GM23338 (cell line): ENCODE measurements around the gene CCDC137. TPM values are rescaled to one million over a fixed set of nuclear protein-coding genes. Genes with fewer than 3 reads are reported as not detected.

Experiments
- ATAC-seq: fragments of 200-7000 bp; cut with Tn5 transposase; 3 replicates; pipeline ENCODE4 v1.9.1; 2020
- DNase-seq: peaks from one replicate; pipeline ENCODE4 v3.0.0-alpha.2; 2015; ENCODE audit warnings: low spot score
- H2AFZ ChIP-seq: fragments of 200-600 bp; sonication (generic); 2 replicates; pipeline ENCODE4 v1.8.0; 2016; ENCODE audit warnings: antibody characterized with exemption, mild to moderate bottlenecking, moderate library complexity
- H3F3A ChIP-seq: fragments of 200-600 bp; sonication (generic); replicated peaks from 2 replicates; pipeline ENCODE4 v1.8.0; 2017; ENCODE audit warnings: antibody characterized with exemption, mixed run types, low read depth
- H3K27ac ChIP-seq: fragments of 200-600 bp; sonication (generic); 2 replicates; pipeline ENCODE4 v1.6.1; 2016; ENCODE audit warnings: low read depth
- H3K27me3 ChIP-seq: fragments of 200-600 bp; sonication (generic); 2 replicates; pipeline ENCODE4 v1.8.0; 2016; ENCODE audit warnings: mild to moderate bottlenecking, mixed run types, moderate library complexity; ENCODE audit not compliant: insufficient read depth
- H3K36me3 ChIP-seq: fragments of 200-600 bp; sonication (generic); 2 replicates; pipeline ENCODE4 v1.8.0; 2016; ENCODE audit warnings: mild to moderate bottlenecking; ENCODE audit not compliant: insufficient read depth
- H3K4me1 ChIP-seq: fragments of 200-600 bp; sonication (generic); 2 replicates; pipeline ENCODE4 v1.8.0; 2016; ENCODE audit warnings: mild to moderate bottlenecking, moderate library complexity; ENCODE audit not compliant: insufficient read depth
- H3K4me2 ChIP-seq: fragments of 200-600 bp; sonication (generic); 2 replicates; pipeline ENCODE4 v1.7.1; 2017; ENCODE audit warnings: mixed run types
- H3K4me3 ChIP-seq: fragments of 200-600 bp; sonication (generic); 2 replicates; pipeline ENCODE4 v1.6.1; 2016; ENCODE audit warnings: mixed run types
- H3K79me2 ChIP-seq: fragments of 200-600 bp; sonication (generic); replicated peaks from 2 replicates; pipeline ENCODE4 v1.8.0; 2017; ENCODE audit warnings: mild to moderate bottlenecking; ENCODE audit not compliant: insufficient read depth
- H3K9me2 ChIP-seq: fragments of 200-600 bp; sonication (generic); 2 replicates; pipeline ENCODE4 v1.8.0; 2017; ENCODE audit not compliant: insufficient read depth
- H4K20me1 ChIP-seq: fragments of 200-600 bp; sonication (generic); replicated peaks from 2 replicates; pipeline ENCODE4 v1.8.0; 2017; ENCODE audit warnings: mild to moderate bottlenecking; ENCODE audit not compliant: insufficient read depth
- H3K27ac Mint-ChIP-seq: 2 replicates; pipeline ENCODE4 v1.8.0; 2020; ENCODE audit warnings: inconsistent platforms, mild to moderate bottlenecking, moderate library complexity, mixed read lengths
- H3K27me3 Mint-ChIP-seq: 3 replicates; pipeline ENCODE4 v1.8.0; 2022; ENCODE audit warnings: low read depth, mild to moderate bottlenecking, moderate library complexity, mixed read lengths, inconsistent platforms; ENCODE audit not compliant: insufficient read depth, poor library complexity
- H3K36me3 Mint-ChIP-seq: 3 replicates; pipeline ENCODE4 v1.8.0; 2021; ENCODE audit warnings: low read depth, mild to moderate bottlenecking, inconsistent platforms, moderate library complexity, mixed read lengths
- H3K4me1 Mint-ChIP-seq: 3 replicates; pipeline ENCODE4 v1.8.0; 2020; ENCODE audit warnings: mild to moderate bottlenecking, inconsistent platforms, mixed read lengths
- H3K4me3 Mint-ChIP-seq: 3 replicates; pipeline ENCODE4 v1.8.0; 2021; ENCODE audit warnings: moderate library complexity, mild to moderate bottlenecking, inconsistent platforms, mixed read lengths
- H3K9me3 Mint-ChIP-seq: 3 replicates; pipeline ENCODE4 v1.8.0; 2020; ENCODE audit warnings: moderate library complexity, mild to moderate bottlenecking, inconsistent platforms, mixed read lengths
- ETS1 ChIP-seq: IDR thresholded peaks from 2 replicates; pipeline ENCODE4 v1.6.1; 2016; ENCODE audit warnings: antibody characterized with exemption
- EZH2 ChIP-seq: fragments of 200-600 bp; sonication (generic); IDR thresholded peaks from one replicate; pipeline ENCODE4 v1.8.0; 2017; ENCODE audit warnings: antibody characterized with exemption, mild to moderate bottlenecking, low read depth; ENCODE audit not compliant: unreplicated experiment
- EZH2phosphoT487 ChIP-seq: fragments of 200-600 bp; sonication (generic); IDR thresholded peaks from one replicate; pipeline ENCODE4 v1.8.1; 2018; ENCODE audit warnings: antibody characterized with exemption; ENCODE audit not compliant: unreplicated experiment
- JUNB ChIP-seq: IDR thresholded peaks from one replicate; pipeline ENCODE4 v1.6.1; 2016; ENCODE audit warnings: antibody characterized with exemption; ENCODE audit not compliant: unreplicated experiment
- NANOG ChIP-seq: IDR thresholded peaks from 2 replicates; pipeline ENCODE4 v1.6.1; 2016; ENCODE audit warnings: antibody characterized with exemption, borderline replicate concordance
- POLR2AphosphoS5 ChIP-seq: IDR thresholded peaks from 2 replicates; pipeline ENCODE4 v1.6.1; 2016; ENCODE audit warnings: antibody characterized with exemption, low read depth
- STAT1 ChIP-seq: IDR thresholded peaks from one replicate; pipeline ENCODE4 v1.6.1; 2016; ENCODE audit warnings: antibody characterized with exemption; ENCODE audit not compliant: unreplicated experiment
- ZNF114 ChIP-seq: fragments of 250-450 bp; sonication (Bioruptor Pico); IDR thresholded peaks from 2 replicates; pipeline ENCODE4 v1.5.0; 2020; ENCODE audit warnings: mild to moderate bottlenecking, moderate library complexity
- ZNF331 ChIP-seq: fragments of 250-450 bp; sonication (Bioruptor Pico); IDR thresholded peaks from 2 replicates; pipeline ENCODE4 v1.5.0; 2020; ENCODE audit warnings: low read depth, mild to moderate bottlenecking, moderate library complexity
- polyA plus RNA-seq: library from polyadenylated mRNA; unstranded; fragments of >200 nt; fragmentation: Nextera tagmentation; extraction: Ambion mirVana; gene quantifications from 2 replicates; pipeline ENCODE4 v1.2.1, GENCODE V29; 2016
- total RNA-seq: library from RNA; depleted of rRNA; stranded (reverse); fragments of >200 nt; shearing (Covaris generic); gene quantifications from 2 replicates; pipeline ENCODE4 v1.2.3, GENCODE V29; 2014

The CCDC137 gene
- total and polyA plus RNA-seq, 2 experiments from 2014 or later: 26.1 to 73.4 TPM

- H3K4me1 ChIP-seq: peaks cover 15% of the 10 kb centered on the region
- Mint-ChIP-seq H3K9me3 (no peaks in the 10 kb centered on the region), H3K36me3 (peaks cover 37% of the 10 kb centered on the region), H3K4me1 (peaks cover 25% of the 10 kb centered on the region), H3K27me3 (peaks cover 15% of the 10 kb centered on the region), H3K27ac (no peak overlapping the region; the same call in 1 of the 2 replicates), H3K4me3 (no peak overlapping the region)
- peaks cover 12% of the 10 kb centered on the region for H4K20me1 ChIP-seq
- H3K36me3 ChIP-seq: no peaks in the 10 kb centered on the region
- DNase-seq: no peak
- H3F3A ChIP-seq: peaks cover 21% of the 10 kb centered on the region; the same call in 1 of the 2 replicates
- TF ChIP-seq ZNF114 (CRISPR knock-in tag) (no peak), POLR2AphosphoS5 (peak; percentile 29; the same call in 1 of the 2 replicates), ETS1 (no peak), EZH2 (no peak), STAT1 (no peak), NANOG (no peak), ZNF331 (CRISPR knock-in tag) (no peak)
- H3K9me2 ChIP-seq: no peaks in the 10 kb centered on the region
- no peak overlapping the region for H3K27ac ChIP-seq
- no peak overlapping the region for H3K4me3 ChIP-seq
- no peak for ATAC-seq
- no peak overlapping the region for H3K4me2 ChIP-seq
- H2AFZ ChIP-seq: no peak overlapping the region
- peaks cover 33% of the 10 kb centered on the region for H3K79me2 ChIP-seq
- H3K27me3 ChIP-seq: no peaks in the 10 kb centered on the region
Measured at GRCh38 chr17:81664051-81664470, 2.5 kb upstream of the CCDC137 start.

- peaks cover 18% of the 10 kb centered on the region for H3K27me3 Mint-ChIP-seq
- Histone ChIP-seq H2AFZ (no peak overlapping the region), H3K36me3 (peaks cover 9% of the 10 kb centered on the region), H3K4me2 (peak overlapping the region; percentile 99), H3K4me3 (peak overlapping the region; percentile 99), H4K20me1 (peaks cover 12% of the 10 kb centered on the region), H3K9me2 (no peaks in the 10 kb centered on the region), H3K27ac (peak overlapping the region; percentile 84), H3K79me2 (peaks cover 41% of the 10 kb centered on the region), H3F3A (peaks cover 27% of the 10 kb centered on the region), H3K27me3 (no peaks in the 10 kb centered on the region), H3K4me1 (peaks cover 15% of the 10 kb centered on the region)
- H3K27ac Mint-ChIP-seq: peak overlapping the region; percentile 95
- DNase-seq: peak; percentile 40
- H3K4me1 Mint-ChIP-seq: peaks cover 25% of the 10 kb centered on the region
- ATAC-seq: peak; percentile 13
- peak overlapping the region; percentile 98 for H3K4me3 Mint-ChIP-seq
- no peak for TF ChIP-seq ETS1
- TF ChIP-seq EZH2: no peak
- no peak for TF ChIP-seq EZH2phosphoT487
- TF ChIP-seq NANOG: no peak
- TF ChIP-seq JUNB: no peak
- 0 out of 2 replicates have a peak, but pooled peaks have one; percentile 24 for TF ChIP-seq POLR2AphosphoS5
- TF ChIP-seq STAT1: no peak
- peaks cover 50% of the 10 kb centered on the region for H3K36me3 Mint-ChIP-seq
- H3K9me3 Mint-ChIP-seq: no peaks in the 10 kb centered on the region
Measured at GRCh38 chr17:81665205-81666091, 1.1 kb upstream of the CCDC137 start.
